ENCODE data around the gene RAB33B. TPM values are rescaled to one million over a fixed set of nuclear protein-coding genes. Genes with fewer than 3 reads are reported as not detected.
"Not testable (repeated sequence)": the region's sequence is repeated elsewhere in the genome, so short reads cannot be mapped to it uniquely, and the experiment has no call there.

RAB33B gene
- total RNA-seq: 6.8 and 7.2 TPM in 2 replicates

DNA sequence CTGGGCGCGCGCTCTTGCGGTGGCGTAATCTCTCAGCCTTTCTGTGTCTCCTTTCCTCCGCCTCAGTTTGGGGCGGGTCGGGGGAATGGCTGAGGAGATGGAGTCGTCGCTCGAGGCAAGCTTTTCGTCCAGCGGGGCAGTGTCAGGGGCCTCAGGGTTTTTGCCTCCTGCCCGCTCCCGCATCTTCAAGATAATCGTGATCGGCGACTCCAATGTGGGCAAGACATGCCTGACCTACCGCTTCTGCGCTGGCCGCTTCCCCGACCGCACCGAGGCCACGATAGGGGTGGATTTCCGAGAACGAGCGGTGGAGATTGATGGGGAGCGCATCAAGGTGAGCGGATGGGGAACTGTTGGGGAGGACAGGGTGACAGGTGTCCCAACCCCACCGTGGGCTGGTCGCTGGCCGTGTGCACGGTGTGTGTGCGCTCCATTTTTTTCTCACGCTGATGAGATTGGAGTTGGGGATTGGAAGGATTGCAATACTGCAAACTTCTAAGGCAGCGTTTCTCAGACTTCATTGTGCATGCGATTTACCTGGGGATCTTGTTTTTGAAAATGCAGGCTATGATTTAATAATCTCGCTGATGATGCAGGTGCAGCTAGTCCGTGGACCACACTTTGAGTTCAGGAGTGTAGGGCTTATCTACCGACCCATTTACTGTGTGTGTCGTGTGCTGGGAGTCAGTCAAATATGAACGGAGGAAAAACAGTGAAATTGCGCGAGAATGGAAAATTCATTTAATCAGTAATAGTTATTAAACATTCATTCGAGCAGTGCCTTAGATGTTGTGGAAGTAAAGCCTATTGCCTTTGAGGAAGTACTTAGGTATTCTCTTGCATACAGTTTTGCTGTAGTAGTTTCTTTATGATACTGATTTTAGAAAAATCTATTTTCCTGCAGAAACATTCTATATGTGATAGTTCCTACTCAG, at the start of gene RAB33B:
Gene RAB33B (plus strand): TSS at position 11 of the 935 bp plus-strand sequence. CDS start 75 bp downstream, at position 86.
- no peaks in the 10 kb centered on the region for H3K9me3 Mint-ChIP-seq
- peaks cover 16% of the 10 kb centered on the region for H3K36me3 Mint-ChIP-seq (ENCODE audit: low read depth)
- H3K4me1 Mint-ChIP-seq: peaks cover 63% of the 10 kb centered on the region
- TF ChIP-seq, protein P1, sequence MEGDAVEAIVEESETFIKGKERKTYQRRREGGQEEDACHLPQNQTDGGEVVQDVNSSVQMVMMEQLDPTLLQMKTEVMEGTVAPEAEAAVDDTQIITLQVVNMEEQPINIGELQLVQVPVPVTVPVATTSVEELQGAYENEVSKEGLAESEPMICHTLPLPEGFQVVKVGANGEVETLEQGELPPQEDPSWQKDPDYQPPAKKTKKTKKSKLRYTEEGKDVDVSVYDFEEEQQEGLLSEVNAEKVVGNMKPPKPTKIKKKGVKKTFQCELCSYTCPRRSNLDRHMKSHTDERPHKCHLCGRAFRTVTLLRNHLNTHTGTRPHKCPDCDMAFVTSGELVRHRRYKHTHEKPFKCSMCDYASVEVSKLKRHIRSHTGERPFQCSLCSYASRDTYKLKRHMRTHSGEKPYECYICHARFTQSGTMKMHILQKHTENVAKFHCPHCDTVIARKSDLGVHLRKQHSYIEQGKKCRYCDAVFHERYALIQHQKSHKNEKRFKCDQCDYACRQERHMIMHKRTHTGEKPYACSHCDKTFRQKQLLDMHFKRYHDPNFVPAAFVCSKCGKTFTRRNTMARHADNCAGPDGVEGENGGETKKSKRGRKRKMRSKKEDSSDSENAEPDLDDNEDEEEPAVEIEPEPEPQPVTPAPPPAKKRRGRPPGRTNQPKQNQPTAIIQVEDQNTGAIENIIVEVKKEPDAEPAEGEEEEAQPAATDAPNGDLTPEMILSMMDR (IDR thresholded peaks at IDR 0.05): no peak
- ATAC-seq (ENCODE audit: low read depth) (no peak), DNase-seq (no peak)
- intact Hi-C loops (cut with micrococcal nuclease): loop anchor here (2.0 to 5.0 kb wide), 3 partner anchors 16 to 1303 kb away; partner anchors contain the start of gene TBC1D9
- H3K27me3 Mint-ChIP-seq: no peaks in the 10 kb centered on the region
- H3K27ac Mint-ChIP-seq: peak within 1 kb of the TSS; percentile 98
- H3K4me3 Mint-ChIP-seq: peak within 1 kb of the TSS; percentile 95
- ChIA-PET CTCF (interaction anchor here (1.4 kb wide), 1 partner anchor 424 kb away, joined by 4 read pairs; no protein-coding TSS in a partner anchor), POLR2A (interaction anchor here (0.7 to 2.0 kb wide), 5 partner anchors 14 to 440 kb away, joined by 3 to 10 read pairs (median 7); partner anchors contain the start of genes NAA15 and NOCT)

DNA sequence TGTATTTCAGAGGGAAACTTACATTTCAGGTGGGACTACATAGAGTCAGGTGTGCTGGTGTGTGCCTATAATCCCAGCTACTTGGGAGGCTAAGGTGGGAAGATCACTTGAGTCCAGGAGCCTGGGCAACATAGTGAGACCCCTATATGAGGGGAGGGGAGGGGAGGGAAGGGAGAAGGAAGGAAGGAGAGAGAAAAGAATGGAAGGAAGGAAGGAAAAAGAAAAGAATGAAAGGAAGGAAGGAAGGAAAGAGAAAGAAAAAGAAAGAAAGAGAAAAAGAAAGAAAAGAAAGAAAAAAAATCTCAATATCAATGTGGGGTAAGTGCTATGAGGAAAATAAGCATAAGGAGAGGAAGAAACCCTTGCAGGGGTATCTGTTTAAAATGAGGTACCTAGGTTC, 43.6 kb upstream of the RAB33B start:
- Mint-ChIP-seq H3K27ac (no peak overlapping the region), H3K27me3 (no peaks in the 10 kb centered on the region), H3K9me3 (peaks cover 8% of the 10 kb centered on the region), H3K4me3 (no peak overlapping the region), H3K36me3 (ENCODE audit: low read depth) (peaks cover 26% of the 10 kb centered on the region), H3K4me1 (peaks cover 3% of the 10 kb centered on the region)
- DNase-seq (no peak), ATAC-seq (ENCODE audit: low read depth) (no peak)
- TF ChIP-seq, protein P1 (IDR thresholded peaks at IDR 0.05): no peak
- POLR2A ChIA-PET: no interaction called here
- intact Hi-C loops (cut with micrococcal nuclease): no loop called here
- CTCF ChIA-PET: no interaction called here

DNA sequence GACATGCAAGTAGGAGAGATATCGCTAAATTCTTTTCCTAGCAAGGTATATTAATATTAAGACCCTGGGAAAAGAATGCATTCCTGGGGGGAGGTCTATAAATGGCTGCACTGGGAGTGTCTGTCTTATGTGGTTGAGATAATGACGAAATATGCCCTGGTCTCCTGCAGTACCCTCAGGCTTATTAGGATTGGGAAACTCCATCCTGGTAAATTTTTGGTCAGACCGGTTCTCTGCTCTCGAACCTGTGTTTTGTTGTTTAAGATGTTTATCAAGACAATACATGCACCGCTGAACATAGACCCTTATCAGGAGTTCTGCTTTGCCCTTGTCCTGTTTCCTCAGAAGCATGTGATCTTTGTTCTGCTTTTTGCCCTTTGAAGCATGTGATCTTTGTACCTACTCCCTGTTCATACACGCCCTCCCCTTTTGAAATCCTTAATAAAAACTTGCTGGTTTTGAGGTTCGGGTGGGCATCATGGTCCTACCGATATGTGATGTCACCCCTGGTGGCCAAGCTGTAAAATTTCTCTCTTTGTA, 39.2 kb upstream of the RAB33B start:
- CTCF ChIA-PET: interaction anchor here (1.2 kb wide), 1 partner anchor 117 kb away, joined by 4 read pairs; no protein-coding TSS in a partner anchor
- H3K27ac Mint-ChIP-seq: not testable (repeated sequence)

DNA sequence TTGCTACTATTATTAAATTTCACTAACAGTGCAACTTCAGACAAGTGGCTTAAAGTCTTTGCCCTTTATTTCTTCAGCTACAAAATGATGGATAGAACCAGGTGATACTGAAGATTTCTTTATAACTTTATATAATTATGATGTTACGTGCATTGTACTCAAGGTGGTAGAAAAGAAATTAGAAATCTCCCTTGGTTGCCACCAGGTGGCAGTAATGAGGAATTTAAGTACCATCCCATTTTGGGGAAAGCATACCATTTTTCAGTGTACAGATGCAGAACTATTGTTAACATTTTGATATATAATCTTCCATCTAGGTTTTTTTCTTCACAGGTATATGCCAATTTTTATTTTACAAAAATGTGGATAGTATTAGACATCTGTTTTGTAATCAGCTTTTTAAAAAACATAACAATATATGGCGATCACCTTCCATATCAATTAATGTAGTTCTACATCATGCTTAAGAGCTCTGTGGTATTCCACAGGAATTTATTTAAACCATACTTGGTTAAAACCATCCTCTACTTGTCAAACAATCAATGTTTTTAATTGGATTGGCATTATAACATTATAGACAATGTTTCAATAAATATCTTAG, 37.7 kb upstream of the RAB33B start:
- no peak overlapping the region for H3K4me3 Mint-ChIP-seq
- TF ChIP-seq, protein P1 (IDR thresholded peaks at IDR 0.05): peak; percentile 99
- no peak overlapping the region for H3K27ac Mint-ChIP-seq
- H3K9me3 Mint-ChIP-seq: peaks cover 8% of the 10 kb centered on the region
- ATAC-seq (ENCODE audit: low read depth) (no peak), DNase-seq (no peak)
- H3K27me3 Mint-ChIP-seq: no peaks in the 10 kb centered on the region
- peaks cover 31% of the 10 kb centered on the region for H3K36me3 Mint-ChIP-seq (ENCODE audit: low read depth)
- ChIA-PET POLR2A (interaction anchor here (1.0 kb wide), 1 partner anchor 37 kb away, joined by 6 read pairs; no protein-coding TSS in a partner anchor), CTCF (interaction anchor here (0.7 to 1.4 kb wide), 5 partner anchors 37 to 386 kb away, joined by 3 to 5 read pairs (median 3); no protein-coding TSS in a partner anchor)
- intact Hi-C loops (cut with micrococcal nuclease): loop anchor here (1.0 kb wide), 4 partner anchors 37 to 386 kb away; no protein-coding TSS in a partner anchor
- H3K4me1 Mint-ChIP-seq: peaks cover 19% of the 10 kb centered on the region

More for the DNA sequence above, 39.2 kb upstream of the RAB33B start:
- H3K27me3 Mint-ChIP-seq; intact Hi-C loops (cut with micrococcal nuclease); DNase-seq; POLR2A ChIA-PET; H3K9me3 Mint-ChIP-seq; H3K4me3 Mint-ChIP-seq; ATAC-seq (ENCODE audit: low read depth): not testable (repeated sequence)
- peaks cover 17% of the 10 kb centered on the region for H3K4me1 Mint-ChIP-seq
- H3K36me3 Mint-ChIP-seq (ENCODE audit: low read depth): peaks cover 25% of the 10 kb centered on the region

DNA sequence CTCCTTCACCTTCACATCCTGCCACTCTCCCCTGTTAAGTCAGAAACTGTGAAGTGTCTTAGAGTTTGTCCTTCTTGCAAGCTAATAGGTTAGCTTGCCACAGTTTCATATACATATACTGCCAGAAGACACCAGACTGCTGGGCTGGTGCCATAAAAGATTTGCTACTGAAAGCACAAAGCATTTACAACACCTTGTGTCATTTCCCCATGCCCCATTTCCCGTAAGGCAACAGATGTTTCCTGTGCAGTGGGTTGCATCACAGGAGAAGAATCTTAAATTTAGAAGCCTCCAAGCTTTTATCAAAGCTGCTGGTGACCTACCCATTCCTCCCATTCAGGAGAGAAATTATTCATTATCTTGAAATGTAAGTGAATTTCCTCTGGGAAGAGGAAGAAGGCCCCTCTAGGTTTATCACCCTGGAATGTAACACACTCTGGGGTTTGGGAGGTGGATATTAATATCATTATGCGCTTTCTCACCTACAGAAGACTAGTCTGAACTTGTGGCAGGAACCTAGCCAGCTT, 34.5 kb upstream of the RAB33B start:
- H3K4me3 Mint-ChIP-seq: no peak overlapping the region
- peak; percentile 47 for ATAC-seq (ENCODE audit: low read depth)
- intact Hi-C loops (cut with micrococcal nuclease): no loop called here

More for the DNA sequence above, 34.5 kb upstream of the RAB33B start:
- peaks cover 11% of the 10 kb centered on the region for H3K9me3 Mint-ChIP-seq
- H3K27ac Mint-ChIP-seq: peak overlapping the region; percentile 54
- TF ChIP-seq, protein P1 (IDR thresholded peaks at IDR 0.05): no peak
- H3K36me3 Mint-ChIP-seq (ENCODE audit: low read depth): peaks cover 21% of the 10 kb centered on the region
- H3K27me3 Mint-ChIP-seq: no peaks in the 10 kb centered on the region
- DNase-seq: no peak
- ChIA-PET POLR2A (interaction anchor here (0.7 kb wide), 2 partner anchors 37 to 90 kb away, joined by 4 read pairs; no protein-coding TSS in a partner anchor), CTCF (no interaction called here)
- H3K4me1 Mint-ChIP-seq: peaks cover 19% of the 10 kb centered on the region

Measured in activated B cell treated with CpG ODN at 0.5 μM for 24 hours (primary cell).